HG03442 (cell line): Measurements from ENCODE around the gene ASB3.
"Not testable (repeated sequence)": the region's sequence is repeated elsewhere in the genome, so short reads cannot be mapped to it uniquely, and the experiment has no call there.

Source experiments
- ATAC-seq: cut with Tn5 transposase; IDR thresholded peaks from one replicate; pipeline ENCODE4 v1.9.1; 2021; ENCODE audit warnings: mild to moderate bottlenecking, moderate library complexity; ENCODE audit not compliant: unreplicated experiment

Gene ASB3

DNA sequence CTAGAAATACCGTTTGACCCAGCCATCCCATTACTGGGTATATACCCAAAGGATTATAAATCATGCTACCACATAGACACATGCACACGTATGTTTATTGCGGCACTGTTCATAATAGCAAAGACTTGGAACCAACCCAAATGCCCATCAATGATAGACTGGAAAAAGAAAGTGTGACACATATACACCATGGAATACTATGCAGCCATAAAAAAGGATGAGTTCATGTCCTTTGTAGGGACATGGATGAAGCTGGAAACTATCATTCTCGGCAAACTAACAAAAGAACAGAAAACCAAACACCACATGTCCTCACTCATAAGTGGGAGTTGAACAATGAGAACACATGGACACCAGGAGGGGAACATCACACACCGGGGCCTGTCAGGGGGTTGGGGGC lies 119.6 kb downstream of the ASB3 start:
- ATAC-seq = not testable (repeated sequence)

DNA sequence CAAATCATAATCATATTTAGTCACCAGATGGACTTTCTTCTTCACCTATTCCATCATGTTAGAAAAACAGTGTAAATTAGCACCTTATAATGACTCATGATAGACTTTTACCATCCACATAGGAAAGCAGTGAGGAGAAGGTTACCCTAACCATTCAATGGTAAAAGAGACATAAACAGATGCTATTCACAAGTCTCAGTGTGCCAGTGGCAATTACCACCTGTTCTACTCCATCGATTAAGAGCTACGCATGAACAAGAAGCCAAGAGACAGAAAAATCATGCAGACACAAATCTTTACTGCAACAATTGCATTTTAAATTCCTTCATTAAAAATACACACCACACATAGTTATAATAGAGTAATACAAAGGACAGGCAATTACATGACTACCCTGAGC lies 125.9 kb downstream of the ASB3 start:
- ATAC-seq = no peak

DNA sequence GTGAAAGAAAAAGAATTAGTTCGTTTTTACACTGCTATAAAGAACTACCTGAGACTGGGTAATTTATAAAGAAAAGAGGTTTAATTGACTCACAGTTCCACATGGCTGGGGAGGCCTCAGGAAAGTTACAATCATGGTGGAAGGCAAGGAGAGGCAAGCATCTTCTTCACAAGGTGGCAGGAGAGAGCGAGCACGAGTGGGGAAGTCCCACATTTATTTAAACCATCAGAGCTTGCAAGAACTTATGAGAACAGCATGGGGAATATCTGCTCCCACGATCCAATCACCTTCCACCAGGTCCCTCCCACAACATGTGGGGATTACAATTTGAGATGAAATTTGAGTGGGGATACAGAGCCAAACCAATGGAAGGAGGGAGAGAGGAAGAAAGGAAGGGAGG lies 128.3 kb downstream of the ASB3 start:
- not testable (repeated sequence) for ATAC-seq

DNA sequence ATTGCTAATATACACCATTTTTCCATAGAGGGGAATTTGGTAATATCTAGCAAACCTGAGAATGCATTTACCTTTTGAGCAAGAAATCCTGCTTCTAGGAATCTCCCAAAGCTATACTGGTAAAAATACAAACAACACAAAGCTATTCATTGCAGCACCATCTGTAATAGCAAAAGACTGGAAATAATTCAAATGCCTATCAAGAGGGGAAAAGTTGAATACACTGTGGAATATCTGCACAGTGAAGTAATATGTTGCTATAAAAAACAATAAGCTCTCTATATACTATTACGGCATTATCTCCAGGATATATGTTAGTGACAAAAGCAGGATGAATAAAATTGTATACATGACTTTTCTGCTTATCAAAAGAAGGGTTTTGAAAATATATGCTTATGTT lies 131.5 kb downstream of the ASB3 start:
- no peak for ATAC-seq

DNA sequence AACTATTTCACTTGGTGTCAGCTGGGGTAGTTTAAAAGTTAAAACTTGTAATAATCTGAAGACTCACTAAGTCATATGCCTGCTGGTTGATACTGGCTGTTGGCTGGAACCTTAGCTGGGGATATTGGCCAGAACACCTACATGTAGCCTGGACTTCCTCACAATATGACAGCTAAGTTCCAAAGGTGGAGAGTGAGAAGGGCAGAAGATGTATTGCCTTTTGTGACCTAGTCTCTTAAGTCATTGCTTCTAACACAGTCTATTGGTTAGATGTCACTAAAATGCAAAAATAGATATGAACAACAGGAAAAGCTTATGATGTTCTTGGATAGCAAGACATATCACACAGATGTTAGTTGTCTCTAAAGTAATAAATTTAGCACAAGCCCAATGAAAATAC lies 132.4 kb downstream of the ASB3 start:
- ATAC-seq = no peak

DNA sequence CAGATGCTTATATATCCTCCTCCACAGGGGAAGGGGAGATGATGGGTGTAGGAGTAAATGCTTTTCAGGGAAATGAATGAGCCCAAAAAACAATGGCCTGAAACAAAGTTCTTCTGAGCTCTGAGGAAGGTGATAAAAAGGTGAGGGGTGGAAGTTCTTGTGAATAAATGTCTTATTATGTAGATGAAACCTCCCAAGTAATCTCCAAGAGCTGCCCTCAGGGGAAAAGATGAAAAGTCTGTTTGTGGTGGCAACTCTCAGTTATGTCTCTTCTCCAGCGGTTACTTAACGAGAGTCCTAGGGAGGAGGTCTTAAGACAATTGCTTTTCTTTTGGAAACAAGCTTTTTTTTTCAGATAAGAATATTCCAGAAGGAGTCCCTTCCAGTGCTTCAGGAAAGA lies 134.6 kb downstream of the ASB3 start:
- ATAC-seq = no peak

DNA sequence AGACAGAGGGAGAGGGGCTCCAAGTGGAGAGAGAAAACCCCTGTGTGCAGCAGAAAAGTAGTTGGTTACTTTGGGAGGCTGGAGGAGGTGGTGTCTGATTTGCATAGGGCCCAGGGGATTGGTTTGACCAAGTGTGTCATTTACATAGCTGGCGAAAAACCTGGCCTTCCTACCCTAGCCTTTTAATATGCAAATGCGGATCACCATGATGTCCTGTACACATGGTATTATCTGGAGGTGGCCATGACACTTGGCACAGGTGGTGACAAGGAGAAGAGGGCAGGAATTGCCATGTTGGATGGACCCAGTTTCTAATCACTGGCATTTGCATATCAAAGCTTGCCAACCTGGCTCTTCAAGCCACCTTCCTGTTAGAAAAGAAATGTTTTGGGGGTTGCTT lies 140.0 kb downstream of the ASB3 start:
- ATAC-seq = no peak

DNA sequence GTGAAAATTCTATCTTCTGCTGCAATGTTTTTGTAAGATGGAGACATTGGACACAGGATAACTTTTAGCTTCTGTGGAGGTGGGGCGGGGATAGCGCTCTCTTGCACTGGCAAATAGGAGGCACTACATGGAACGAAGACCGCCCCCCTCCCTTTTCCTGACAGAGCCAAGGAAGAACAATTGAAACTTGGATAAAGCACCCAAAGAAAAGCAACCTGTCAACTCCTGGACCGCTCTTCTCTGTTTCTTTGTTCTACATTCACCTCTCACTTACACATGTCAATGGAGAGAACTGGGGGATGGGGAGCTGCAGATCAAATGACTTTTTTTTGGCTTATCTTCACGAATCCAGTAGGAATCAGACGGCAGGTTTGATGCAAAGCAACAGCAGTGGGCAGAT lies 145.5 kb downstream of the ASB3 start:
- ATAC-seq = no peak

DNA sequence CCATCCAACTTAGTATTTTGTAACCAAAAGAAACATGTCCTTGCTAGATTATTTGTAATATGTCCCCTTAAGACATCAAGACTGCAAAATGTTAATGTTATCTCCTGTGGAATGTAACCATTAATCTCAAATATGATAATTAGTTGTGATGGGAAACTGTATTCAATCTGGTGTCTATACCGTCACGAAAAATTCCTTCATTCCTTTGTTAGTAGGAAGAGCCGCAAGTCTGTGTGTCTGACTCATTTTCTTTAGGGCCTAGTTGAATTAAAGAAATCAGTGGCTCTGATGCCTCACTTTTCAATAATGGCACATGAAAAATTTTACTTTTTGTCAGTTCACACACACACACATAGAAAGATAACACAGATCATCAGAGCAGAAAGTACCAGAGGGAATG lies 146.3 kb downstream of the ASB3 start:
- no peak for ATAC-seq

DNA sequence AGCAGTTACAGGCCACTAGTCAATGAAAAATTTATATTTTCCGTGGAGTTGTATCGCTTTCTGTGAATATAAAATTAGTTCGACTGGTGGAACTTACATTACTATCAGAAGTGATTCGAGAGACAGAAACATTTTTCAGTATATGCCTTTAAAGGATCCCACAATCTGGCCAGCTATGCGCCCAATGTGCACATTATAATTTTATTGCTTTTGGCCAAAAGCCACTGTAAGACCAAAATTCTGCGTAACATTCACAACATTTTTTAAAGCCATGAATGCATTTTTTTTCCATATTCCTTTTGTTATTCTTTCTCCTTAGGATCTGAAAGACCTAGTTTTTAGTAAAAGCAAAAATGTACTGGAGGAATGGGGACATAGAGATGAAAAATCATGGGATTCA lies 150.2 kb downstream of the ASB3 start:
- no peak for ATAC-seq

DNA sequence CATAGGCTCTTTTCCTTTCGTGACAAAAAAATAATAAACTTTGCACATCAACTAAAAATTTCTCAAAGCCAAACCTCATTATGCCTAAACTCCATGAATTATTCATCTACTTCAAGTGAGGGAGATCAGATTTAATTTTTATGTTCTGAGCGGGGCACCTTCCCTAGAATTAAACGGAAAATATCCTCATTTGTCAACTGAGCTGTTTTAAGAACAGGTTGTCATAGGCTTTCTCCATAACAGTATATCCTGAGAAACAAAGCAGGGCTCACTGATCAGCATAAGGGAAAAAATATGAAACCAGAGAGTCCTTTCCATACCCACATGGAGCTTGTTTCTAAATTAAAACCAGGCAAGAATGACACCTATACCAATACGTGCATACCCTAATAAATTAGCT lies 150.6 kb downstream of the ASB3 start:
- no peak for ATAC-seq

DNA sequence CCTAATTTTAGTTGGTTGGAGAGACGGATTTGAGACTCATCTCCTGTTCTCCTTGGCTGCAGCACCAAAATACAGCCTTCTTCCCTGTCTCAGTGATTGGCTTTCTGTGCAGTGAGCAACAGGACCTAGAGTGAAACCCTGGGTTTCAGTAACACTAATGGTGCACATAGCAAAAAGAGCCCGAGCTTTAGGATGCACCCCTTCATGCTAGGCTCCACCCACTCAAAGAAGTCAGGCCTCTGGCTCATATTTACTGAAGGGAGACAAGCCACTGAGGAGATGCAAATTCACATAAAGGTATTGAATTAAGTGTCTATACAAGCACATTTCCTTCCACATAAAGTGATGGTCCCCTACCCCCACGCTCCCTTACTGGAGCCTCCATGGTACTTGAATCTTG lies 151.1 kb downstream of the ASB3 start:
- no peak for ATAC-seq

DNA sequence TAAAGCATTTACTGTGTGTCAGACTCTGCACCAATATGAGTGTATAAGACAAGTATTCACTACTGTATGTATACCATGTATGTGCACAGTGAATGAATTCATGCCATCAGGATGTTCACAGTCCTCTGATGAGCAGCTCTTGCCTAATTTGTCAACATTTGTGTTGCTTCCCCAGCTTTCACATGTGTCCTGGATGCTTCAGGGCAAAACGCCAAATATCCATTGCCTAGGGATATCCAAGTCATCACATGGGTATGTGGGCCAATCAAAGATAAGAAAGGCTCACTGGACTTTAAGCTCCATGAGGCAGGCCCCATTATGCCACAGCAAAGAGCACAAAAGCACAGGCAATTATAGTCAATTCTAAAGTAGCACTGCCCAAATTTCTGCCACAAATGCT lies 153.3 kb downstream of the ASB3 start:
- ATAC-seq = no peak

DNA sequence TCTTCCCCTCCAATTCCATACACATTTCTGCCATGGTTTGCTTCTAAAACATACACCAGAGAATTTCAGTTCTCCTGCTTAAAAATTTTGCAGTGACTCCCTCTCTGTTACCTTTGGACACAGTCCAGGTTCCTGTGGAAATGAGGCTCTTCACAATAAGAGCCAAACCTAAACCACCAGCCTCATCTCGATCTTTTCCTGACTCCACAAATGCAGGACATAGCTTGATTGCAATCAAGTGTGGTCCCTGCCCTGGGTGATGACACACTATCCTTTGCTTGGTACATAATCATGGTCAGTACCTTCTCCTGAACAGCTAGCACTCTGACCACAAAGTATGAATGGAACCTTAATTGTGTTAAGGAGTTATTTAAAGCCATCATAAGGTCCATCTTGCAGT lies 154.0 kb downstream of the ASB3 start:
- no peak for ATAC-seq

DNA sequence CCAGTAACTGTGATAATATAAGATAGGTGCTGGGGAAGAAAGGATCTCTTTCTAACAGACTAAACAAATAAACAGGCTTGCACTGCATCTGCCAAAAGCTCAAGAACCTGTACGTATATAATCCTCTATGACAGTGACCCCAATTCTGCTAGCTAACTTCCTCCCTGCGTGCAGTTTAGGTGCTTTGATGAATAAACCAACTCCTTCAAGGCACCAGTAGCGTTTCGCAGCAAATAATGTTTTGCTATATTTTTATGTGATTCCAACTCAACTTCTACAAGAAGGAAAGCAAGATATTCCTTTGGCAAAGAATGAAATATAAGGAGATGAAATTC lies 154.7 kb downstream of the ASB3 start:
- ATAC-seq = no peak

DNA sequence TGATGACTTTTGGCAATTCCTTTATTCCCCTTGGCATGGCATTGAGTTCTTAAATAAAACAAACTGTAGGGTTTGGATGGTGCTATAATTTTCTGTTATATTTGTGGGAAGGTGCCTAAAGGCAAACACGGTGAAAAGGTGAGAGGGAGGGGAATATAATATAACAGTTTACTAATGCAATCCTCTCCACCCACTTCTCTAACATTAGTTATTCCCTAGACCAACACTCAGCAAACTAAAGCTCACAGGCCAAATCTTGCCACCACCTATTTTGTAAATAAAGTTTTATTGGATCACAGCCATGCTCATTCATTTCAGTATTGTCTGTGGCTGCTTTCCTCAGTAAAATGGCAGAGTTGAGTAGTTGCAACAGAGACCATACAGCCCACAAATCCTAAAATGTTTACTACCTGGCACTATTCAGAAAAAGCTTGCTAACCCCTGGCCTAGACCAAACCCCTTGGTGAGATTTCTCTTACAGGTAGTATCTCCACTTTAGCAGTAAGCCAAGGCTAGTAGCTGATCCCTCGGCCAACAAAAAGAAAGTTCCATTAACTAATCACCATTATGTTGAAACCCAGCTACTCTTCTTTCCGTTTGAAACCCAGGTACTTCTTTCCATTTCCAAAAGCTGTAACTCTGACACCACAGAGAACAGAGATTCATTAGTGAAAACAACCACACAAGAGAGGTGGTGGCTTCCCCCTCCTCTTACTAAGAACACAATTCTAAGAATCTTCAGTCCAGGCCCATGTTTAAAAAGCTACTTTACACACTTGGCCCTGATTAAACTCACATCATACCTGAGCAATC lies 155.2 kb downstream of the ASB3 start:
- ATAC-seq = peak; percentile 46

DNA sequence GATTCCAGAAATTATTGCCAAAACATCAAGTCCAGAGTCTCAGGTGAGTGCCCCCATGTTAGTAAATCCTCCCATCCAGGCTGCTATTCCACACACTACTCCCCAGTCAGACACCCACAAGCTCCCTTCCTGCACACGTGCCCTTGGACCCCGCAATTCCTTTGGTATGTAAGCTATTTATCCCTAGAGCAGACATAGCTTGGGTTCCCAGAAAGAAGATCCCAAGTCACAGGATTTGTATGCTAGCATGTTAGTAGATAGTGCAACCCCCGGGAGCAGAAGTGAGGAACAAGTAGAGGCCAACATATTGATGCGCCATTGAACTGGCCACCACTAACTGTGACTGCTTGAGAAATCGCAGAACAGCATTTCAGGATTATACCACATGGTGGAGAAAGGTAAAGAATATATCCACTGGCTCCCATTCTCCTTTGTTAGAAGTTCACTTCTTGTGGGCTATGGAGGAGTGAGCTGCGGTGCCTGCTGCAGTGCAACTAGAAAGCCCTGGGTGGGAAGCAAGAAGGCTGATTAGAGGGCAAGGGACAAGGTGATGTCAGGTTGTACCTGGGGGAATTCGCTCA lies 156.6 kb downstream of the ASB3 start:
- no peak for ATAC-seq

DNA sequence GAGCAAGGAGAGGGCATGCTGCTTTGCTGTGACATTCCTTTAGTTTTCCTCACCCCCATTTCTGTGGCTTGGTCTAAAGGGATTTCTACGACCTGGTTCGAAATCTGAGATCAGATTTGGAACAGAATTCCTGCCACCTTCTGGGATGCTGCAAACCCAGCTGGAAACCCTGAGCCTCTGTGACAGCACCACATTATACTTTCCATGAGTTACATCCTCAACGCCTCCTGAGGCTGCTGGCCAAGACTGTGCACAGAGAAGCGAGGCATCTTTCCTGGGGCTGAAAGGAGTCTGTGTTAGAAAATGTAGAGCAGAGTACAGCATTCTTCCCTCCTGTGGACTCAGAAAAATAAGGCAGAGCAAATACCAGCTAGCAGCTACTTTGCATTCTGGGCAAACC lies 157.3 kb downstream of the ASB3 start:
- no peak for ATAC-seq

DNA sequence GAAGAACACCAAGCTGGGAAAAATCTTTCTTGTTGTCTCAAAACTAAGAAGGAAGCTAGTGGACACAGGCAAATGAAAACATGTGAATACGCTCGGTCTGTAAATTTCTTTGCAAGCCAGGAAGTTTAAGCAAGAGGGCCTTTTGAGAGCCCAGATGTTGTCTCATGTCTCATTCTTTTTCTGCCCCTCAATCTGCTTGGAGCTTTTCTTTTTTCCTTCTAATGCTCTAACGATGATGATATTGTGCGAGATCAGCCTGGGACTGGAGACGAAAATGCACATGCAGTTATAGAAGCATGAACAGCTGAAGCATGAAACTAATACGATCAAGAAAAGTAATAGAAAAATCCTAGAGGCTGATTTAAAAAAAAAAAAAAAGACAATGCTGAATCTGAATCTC lies 157.8 kb downstream of the ASB3 start:
- no peak for ATAC-seq

DNA sequence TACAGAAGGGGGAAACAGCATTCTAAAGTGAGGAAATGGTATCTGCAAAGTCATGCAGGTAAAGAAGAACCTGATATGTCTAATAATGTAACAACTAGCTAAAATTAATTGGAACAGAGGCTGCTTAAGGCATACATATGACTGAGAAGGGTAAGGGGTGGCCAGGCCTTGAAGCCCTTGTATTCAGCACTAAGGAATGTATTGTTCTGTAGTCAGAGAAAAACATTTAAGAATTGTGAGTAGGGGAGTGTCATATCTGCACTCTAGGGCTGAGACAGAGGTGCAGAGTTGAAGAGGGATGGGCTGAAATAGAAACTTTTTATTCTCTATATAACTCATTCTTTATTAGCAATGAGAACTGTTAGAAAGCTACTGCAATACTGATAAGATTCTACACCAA lies 164.6 kb downstream of the ASB3 start:
- ATAC-seq = no peak

DNA sequence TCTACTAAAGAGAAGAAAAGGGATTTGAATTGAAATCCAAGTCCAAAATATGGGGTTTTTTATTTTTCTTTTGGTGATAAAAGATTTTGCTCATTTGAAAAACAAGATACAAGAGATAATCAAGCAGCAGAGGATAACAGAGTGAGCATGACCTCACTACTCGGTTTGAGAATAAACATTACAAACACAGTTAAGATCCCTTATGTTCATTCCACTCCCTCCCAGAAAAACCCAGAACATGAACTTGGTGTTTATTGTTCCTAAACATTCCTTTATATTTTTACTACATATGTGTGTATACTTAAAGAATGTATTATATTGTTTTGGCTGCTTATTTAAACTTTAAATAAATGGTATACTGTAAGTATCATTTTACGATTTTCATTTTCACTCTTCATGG lies 165.8 kb downstream of the ASB3 start:
- ATAC-seq = no peak
